ENCODE data around the gene PPP3CA. TPM values are rescaled to one million over a fixed set of nuclear protein-coding genes. Genes with fewer than 3 reads are reported as not detected.

The PPP3CA gene
- total and polyA plus RNA-seq, 4 donors, result 13.5 to 72.0 (median 30.7) TPM

GRCh38 chr4:101187841-101188240 is 159.5 kb downstream of the PPP3CA start:
- DNase-seq, result no peak
- H3K9me3 ChIP-seq (ENCODE audit: control insufficient read depth in 4 of 4, insufficient read depth in 3 of 4, low read length in 3 of 4), result no peaks in the 10 kb centered on the region
- H3K36me3 ChIP-seq (ENCODE audit: control insufficient read depth in 4 of 4, insufficient read depth in 4 of 4, low read length in 4 of 4), result no peaks in the 10 kb centered on the region
- H3K4me1 ChIP-seq (ENCODE audit: control insufficient read depth in 5 of 5, insufficient read depth in 5 of 5, low read length in 5 of 5), result peaks cover 0 to 11% (median 7%) of the 10 kb centered on the region in 5 donors
- no peak overlapping the region for H3K4me3 ChIP-seq
- no peak for ATAC-seq (ENCODE audit: insufficient read depth, low FRiP score)
- no peaks in the 10 kb centered on the region for H3K27me3 ChIP-seq (ENCODE audit: control insufficient read depth in 3 of 3, insufficient read depth in 3 of 3, low read length in 2 of 3)
- no peak overlapping the region for H3K27ac ChIP-seq (ENCODE audit: low read depth in 1 of 2, low read length in 1 of 2)
- no peak overlapping the region for H3K9ac ChIP-seq (ENCODE audit: insufficient read depth in 1 of 2, low read length in 2 of 2)
- WGBS, 2 donors, result 46 to 51% methylated on average over 5 of the region's 5 CpGs
- no peak for TF ChIP-seq CTCF (IDR thresholded peaks at IDR 0.05; ENCODE audit: control extremely low read depth, extremely low read depth)

GRCh38 chr4:101186567-101187184 is 160.7 kb downstream of the PPP3CA start:
- WGBS, 2 donors, result 94 to 95% methylated on average over 4 of the region's 4 CpGs
- Histone ChIP-seq H3K36me3 (ENCODE audit: control insufficient read depth in 4 of 4, insufficient read depth in 4 of 4, low read length in 4 of 4) (peaks cover 0 to 4% (median 0%) of the 10 kb centered on the region in 4 donors), H3K27me3 (ENCODE audit: control insufficient read depth in 3 of 3, insufficient read depth in 3 of 3, low read length in 2 of 3) (no peaks in the 10 kb centered on the region), H3K4me1 (ENCODE audit: control insufficient read depth in 5 of 5, insufficient read depth in 5 of 5, low read length in 5 of 5) (peaks cover 0 to 7% (median 3%) of the 10 kb centered on the region in 5 donors), H3K9ac (ENCODE audit: insufficient read depth in 1 of 2, low read length in 2 of 2) (no peak overlapping the region), H3K4me3 (no peak overlapping the region), H3K27ac (ENCODE audit: low read depth in 1 of 2, low read length in 1 of 2) (no peak overlapping the region), H3K9me3 (ENCODE audit: control insufficient read depth in 4 of 4, insufficient read depth in 3 of 4, low read length in 3 of 4) (no peaks in the 10 kb centered on the region)
- no peak for TF ChIP-seq CTCF (IDR thresholded peaks at IDR 0.05; ENCODE audit: control extremely low read depth, extremely low read depth)
- no peak for ATAC-seq (ENCODE audit: insufficient read depth, low FRiP score)
- no peak for DNase-seq

GRCh38 chr4:101184668-101185067 is 162.7 kb downstream of the PPP3CA start:
- WGBS, 2 donors, result 93 to 95% methylated on average over 2 of the region's 2 CpGs
- ATAC-seq (ENCODE audit: insufficient read depth, low FRiP score), result no peak
- Histone ChIP-seq H3K27ac (ENCODE audit: low read depth in 1 of 2, low read length in 1 of 2) (no peak overlapping the region), H3K4me3 (no peak overlapping the region), H3K4me1 (ENCODE audit: control insufficient read depth in 5 of 5, insufficient read depth in 5 of 5, low read length in 5 of 5) (peaks cover 0 to 2% (median 0%) of the 10 kb centered on the region in 5 donors), H3K9ac (ENCODE audit: insufficient read depth in 1 of 2, low read length in 2 of 2) (no peak overlapping the region), H3K36me3 (ENCODE audit: control insufficient read depth in 4 of 4, insufficient read depth in 4 of 4, low read length in 4 of 4) (peaks cover 0 to 4% (median 0%) of the 10 kb centered on the region in 4 donors), H3K9me3 (ENCODE audit: control insufficient read depth in 4 of 4, insufficient read depth in 3 of 4, low read length in 3 of 4) (no peaks in the 10 kb centered on the region), H3K27me3 (ENCODE audit: control insufficient read depth in 3 of 3, insufficient read depth in 3 of 3, low read length in 2 of 3) (no peaks in the 10 kb centered on the region)
- no peak for DNase-seq
- no peak for TF ChIP-seq CTCF (IDR thresholded peaks at IDR 0.05; ENCODE audit: control extremely low read depth, extremely low read depth)
